Dendritic cell treated with granulocyte-macrophage colony-stimulating factor and Interleukin-4, amounts not matched to agents 40 ng/mL and 50 ng/mL, for 4 days (primary cell): ENCODE measurements around the gene PRSS8.
"Not testable (repeated sequence)": the region's sequence is repeated elsewhere in the genome, so short reads cannot be mapped to it uniquely, and the experiment has no call there.

ENCODE experiments used
- H3K27ac Mint-ChIP-seq: one replicate; pipeline ENCODE4 v1.8.0; 2022; ENCODE audit warnings: mild to moderate bottlenecking, mixed read lengths
- H3K27me3 Mint-ChIP-seq: one replicate; pipeline ENCODE4 v1.8.0; 2022; ENCODE audit warnings: mild to moderate bottlenecking, mixed read lengths
- H3K36me3 Mint-ChIP-seq: one replicate; pipeline ENCODE4 v1.8.0; 2022; ENCODE audit warnings: low read depth, mixed read lengths
- H3K4me1 Mint-ChIP-seq: one replicate; pipeline ENCODE4 v1.8.0; 2022; ENCODE audit warnings: low read depth, mixed read lengths
- H3K4me3 Mint-ChIP-seq: one replicate; pipeline ENCODE4 v1.8.0; 2022; ENCODE audit warnings: mild to moderate bottlenecking, moderate library complexity, mixed read lengths
- H3K9me3 Mint-ChIP-seq: one replicate; pipeline ENCODE4 v1.8.0; 2022; ENCODE audit warnings: mixed read lengths
- intact Hi-C: fragments of 100-400 bp; cut with micrococcal nuclease; formaldehyde crosslinking; loops from one replicate; pipeline ENCODE4 v1.15.0; 2022

PRSS8 gene

DNA sequence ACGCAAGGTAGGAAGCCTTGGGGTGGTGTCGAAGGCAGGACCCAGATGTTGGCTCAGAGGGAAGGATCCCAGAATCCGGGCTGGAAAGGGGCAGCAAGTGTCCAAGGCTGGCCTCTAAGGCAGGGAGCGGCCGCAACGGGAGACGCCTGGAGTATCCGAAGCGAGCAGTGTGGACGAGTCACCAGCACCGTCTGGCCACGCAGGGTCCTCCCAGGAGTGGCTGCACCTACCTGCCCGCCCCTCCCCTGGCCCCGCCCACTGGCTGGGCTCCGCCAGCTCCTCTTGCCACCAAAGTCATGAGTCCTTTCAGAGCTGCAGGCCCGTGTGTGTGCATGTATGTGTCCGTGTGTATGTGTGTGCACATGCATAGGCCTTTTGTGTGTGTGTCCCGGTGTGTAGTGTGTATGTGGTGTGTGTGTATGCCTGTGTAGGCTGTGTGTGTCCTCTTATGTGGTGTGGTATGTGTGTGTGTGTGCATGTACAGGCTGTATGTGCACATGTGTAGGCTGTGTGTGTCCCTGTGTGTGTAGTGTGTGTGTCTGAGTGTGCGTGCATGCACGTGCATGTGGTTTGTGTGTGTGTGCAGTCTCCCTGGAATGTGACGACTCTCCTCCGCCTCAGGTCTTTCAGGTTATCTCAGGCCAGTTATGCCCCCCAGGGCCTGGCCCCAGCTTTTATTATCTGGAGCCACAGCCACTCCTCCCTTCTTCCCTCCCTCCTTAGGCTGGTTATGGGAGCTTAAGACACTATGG lies at the start of gene PRSS8:
Gene PRSS8 (minus strand): TSS at position 193 of the 752 bp plus-strand sequence. CDS start 229 bp downstream, outside the sequence.
- Mint-ChIP-seq H3K4me1 (peaks cover 80% of the 10 kb centered on the region), H3K4me3 (no peak within 1 kb of the TSS), H3K9me3 (no peaks in the 10 kb centered on the region), H3K27ac (peak within 1 kb of the TSS; percentile 81), H3K36me3 (peaks cover 41% of the 10 kb centered on the region), H3K27me3 (no peaks in the 10 kb centered on the region)
- intact Hi-C loops, result no loop called here

DNA sequence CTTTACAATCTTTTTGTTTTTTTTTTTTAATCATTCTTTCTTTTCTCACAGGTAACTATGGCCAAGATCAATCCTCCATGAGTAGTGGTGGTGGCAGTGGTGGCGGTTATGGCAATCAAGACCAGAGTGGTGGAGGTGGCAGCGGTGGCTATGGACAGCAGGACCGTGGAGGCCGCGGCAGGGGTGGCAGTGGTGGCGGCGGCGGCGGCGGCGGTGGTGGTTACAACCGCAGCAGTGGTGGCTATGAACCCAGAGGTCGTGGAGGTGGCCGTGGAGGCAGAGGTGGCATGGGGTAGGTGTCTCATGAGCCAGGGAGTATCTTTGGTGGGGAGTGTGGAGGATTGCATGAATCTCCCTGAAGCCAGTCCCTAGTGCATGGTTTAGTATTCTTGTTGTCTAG lies 49.4 kb upstream of the PRSS8 start:
- Mint-ChIP-seq H3K4me3 (peak overlapping the region; percentile 46), H3K27ac (peak overlapping the region; percentile 100), H3K4me1 (peaks cover 83% of the 10 kb centered on the region), H3K27me3 (no peaks in the 10 kb centered on the region), H3K36me3 (peaks cover 100% of the 10 kb centered on the region), H3K9me3 (no peaks in the 10 kb centered on the region)
- intact Hi-C loops, result loop anchor here (10.0 kb wide), 1 partner anchor 170 kb away; the partner anchor contains the start of gene ITGAX

DNA sequence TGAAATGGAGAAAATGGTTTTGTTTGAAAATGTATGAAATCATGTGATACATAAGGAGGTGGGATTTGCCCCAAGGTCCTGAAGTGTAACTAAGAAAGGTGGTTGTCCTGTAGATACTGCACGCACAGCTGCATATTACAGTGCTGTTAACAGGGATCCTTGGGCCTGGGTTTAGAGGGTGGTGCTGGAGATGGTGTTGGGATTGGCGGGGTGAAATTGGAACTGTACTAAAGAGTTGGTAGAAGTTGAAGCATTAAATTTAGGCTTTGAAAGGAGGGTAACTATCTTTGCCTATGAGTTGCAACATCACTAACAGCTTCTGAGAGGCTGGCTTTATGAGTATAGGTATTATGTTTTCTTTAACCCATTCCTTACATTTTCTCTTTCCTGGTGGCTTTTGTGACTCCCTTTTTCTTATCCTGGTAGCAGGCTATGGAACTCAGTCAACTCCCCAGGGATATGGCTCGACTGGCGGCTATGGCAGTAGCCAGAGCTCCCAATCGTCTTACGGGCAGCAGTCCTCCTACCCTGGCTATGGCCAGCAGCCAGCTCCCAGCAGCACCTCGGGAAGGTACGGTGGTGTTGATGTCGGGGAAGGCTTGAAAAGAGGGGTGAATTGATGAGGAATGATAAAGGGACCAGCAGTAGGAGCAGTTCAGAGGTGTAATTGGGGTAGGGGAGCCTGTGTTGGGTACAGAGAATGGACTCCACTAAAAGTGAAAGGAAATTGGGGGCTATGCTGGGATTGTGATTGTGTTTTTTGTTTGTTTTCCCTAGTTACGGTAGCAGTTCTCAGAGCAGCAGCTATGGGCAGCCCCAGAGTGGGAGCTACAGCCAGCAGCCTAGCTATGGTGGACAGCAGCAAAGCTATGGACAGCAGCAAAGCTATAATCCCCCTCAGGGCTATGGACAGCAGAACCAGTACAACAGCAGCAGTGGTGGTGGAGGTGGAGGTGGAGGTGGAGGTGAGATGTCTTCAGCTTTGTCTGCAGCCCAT lies 48.2 kb upstream of the PRSS8 start:
- Mint-ChIP-seq H3K4me1 (peaks cover 80% of the 10 kb centered on the region), H3K36me3 (peaks cover 97% of the 10 kb centered on the region), H3K27ac (peak overlapping the region; percentile 100), H3K27me3 (no peaks in the 10 kb centered on the region), H3K9me3 (no peaks in the 10 kb centered on the region), H3K4me3 (peak overlapping the region; percentile 28)
- intact Hi-C loops, result loop anchor here (10.0 kb wide), 1 partner anchor 171 kb away; the partner anchor contains the start of gene ITGAX

DNA sequence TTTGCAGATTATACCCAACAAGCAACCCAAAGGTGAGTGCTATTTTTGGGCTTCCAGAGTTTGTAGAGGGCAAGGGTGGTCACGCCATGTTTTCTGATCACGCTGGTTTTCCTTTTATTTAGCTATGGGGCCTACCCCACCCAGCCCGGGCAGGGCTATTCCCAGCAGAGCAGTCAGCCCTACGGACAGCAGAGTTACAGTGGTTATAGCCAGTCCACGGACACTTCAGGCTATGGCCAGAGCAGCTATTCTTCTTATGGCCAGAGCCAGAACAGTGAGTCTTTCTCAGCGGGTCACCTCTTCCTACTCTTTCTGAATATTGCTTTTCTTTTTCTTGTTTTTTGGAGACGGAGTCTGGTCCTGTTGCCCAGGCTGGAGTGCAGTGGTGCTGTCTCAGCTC lies 46.9 kb upstream of the PRSS8 start:
- peaks cover 77% of the 10 kb centered on the region for H3K4me1 Mint-ChIP-seq
- H3K27me3 Mint-ChIP-seq, result peaks cover 2% of the 10 kb centered on the region
- H3K4me3 Mint-ChIP-seq, result peak overlapping the region; percentile 98
- intact Hi-C loops, result loop anchor here (10.0 kb wide), 1 partner anchor 172 kb away; the partner anchor contains the start of gene ITGAX
- peak overlapping the region; percentile 100 for H3K27ac Mint-ChIP-seq
- peaks cover 83% of the 10 kb centered on the region for H3K36me3 Mint-ChIP-seq
- H3K9me3 Mint-ChIP-seq, result no peaks in the 10 kb centered on the region

DNA sequence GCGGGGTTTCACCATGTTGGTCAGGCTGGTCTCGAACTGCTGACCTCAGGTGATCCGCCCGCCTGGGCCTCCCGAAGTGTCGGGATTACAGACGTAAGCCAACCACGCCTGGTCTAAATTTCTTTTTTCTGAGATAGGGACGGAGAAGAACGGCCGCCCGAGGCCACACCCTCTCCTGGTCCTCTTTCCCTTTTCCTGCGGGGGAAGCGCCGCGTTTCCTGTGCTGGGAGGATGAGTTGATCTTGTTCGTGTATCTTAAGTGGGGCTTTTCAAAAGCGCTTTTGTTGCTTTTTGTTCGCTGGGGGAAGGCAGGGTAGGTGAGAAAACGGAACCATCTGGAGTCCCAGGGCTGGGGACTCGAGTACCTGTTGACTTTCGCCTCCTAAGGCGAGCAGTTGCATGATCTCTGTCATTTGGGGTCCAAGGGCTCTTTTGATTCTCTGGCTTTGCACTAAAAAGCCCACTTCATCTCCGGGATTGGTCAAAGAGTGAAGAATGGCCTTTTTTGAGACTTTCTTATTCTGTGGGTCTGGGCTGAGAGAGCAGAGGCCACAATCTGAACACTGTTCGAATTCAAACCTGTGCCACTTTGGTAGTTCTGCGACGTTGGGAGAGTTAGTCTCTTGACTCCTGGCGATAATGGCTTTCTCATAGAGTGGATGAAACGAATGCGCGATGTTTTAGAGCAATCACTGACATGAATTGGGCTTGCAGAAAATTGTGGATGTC lies 45.7 kb upstream of the PRSS8 start:
- Mint-ChIP-seq H3K27ac (peak overlapping the region; percentile 100), H3K36me3 (peaks cover 72% of the 10 kb centered on the region), H3K4me1 (peaks cover 73% of the 10 kb centered on the region), H3K9me3 (no peaks in the 10 kb centered on the region), H3K27me3 (peaks cover 8% of the 10 kb centered on the region), H3K4me3 (peak overlapping the region; percentile 98)
- intact Hi-C loops, result loop anchor here (10.0 kb wide), 1 partner anchor 174 kb away; the partner anchor contains the start of gene ITGAX

DNA sequence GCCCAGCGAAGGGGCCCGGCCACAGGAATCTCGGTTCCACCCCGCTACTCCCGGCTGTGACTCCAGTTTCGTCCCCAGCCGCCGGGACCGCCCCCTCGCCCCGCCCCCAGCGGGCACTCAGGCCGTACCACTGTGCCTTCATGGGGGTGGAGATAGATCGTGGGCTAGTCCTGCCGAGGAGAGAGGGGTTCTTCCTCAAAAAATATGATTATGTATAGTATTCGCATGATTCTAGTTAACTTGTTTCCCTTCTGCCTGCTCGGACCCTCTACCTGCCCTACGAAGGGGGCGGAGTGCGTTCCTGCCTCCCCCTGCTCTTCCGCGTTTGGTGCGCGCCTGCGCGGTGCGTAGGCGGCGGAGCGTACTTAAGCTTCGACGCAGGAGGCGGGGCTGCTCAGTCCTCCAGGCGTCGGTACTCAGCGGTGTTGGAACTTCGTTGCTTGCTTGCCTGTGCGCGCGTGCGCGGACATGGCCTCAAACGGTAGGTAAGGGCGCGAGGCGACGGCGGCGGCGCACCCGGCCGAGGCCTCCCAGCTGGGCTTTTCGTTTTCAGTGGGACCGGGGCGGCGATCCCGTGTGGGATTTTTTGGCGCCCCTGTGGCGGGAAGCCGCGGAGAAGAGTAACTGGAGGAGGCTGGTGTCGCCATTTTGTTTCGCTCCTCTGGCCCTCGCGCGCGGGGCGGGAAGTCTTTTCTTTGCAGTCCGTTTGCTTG lies 44.4 kb upstream of the PRSS8 start, which contains the start of gene FUS:
Gene FUS (plus strand): TSS at position 393 of the 713 bp plus-strand sequence. CDS start 76 bp downstream, at position 469.
- H3K27me3 Mint-ChIP-seq, result peaks cover 8% of the 10 kb centered on the region
- peak within 1 kb of the TSS; percentile 98 for H3K4me3 Mint-ChIP-seq
- peaks cover 58% of the 10 kb centered on the region for H3K36me3 Mint-ChIP-seq
- intact Hi-C loops, result loop anchor here (10.0 kb wide), 1 partner anchor 175 kb away; the partner anchor contains the start of gene ITGAX
- H3K9me3 Mint-ChIP-seq, result no peaks in the 10 kb centered on the region
- H3K27ac Mint-ChIP-seq, result peak within 1 kb of the TSS; percentile 100
- H3K4me1 Mint-ChIP-seq, result peaks cover 60% of the 10 kb centered on the region

DNA sequence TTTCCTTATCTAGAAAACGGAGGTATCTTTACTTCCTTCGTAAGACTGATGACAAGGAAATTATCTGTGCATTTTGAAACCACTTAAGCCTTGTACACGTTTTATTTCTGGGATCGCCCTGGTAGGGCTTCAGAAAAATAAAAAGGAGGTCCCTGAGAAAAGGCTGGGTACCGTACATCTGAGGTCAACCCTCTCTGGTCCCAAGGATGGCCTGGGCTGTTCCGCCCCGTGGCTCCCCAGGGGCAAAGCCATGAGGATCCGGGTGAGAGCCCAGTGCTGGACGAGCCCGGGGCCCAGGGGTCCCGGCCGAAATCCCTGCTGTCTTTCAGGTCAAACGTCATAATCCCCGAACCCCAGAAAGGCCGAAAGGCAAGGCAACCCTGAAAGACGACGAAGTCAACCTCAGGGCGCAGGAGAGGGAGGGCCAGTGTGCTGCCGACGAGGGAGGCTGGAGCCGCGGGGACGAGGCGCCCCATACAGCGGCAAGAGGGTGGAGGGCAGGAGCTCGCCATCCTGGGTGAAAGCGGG lies 43.8 kb upstream of the PRSS8 start:
- Mint-ChIP-seq H3K9me3 (no peaks in the 10 kb centered on the region), H3K4me3 (peak overlapping the region; percentile 98), H3K27ac (peak overlapping the region; percentile 100), H3K4me1 (peaks cover 54% of the 10 kb centered on the region), H3K36me3 (peaks cover 52% of the 10 kb centered on the region), H3K27me3 (peaks cover 8% of the 10 kb centered on the region)
- intact Hi-C loops, result no loop called here

DNA sequence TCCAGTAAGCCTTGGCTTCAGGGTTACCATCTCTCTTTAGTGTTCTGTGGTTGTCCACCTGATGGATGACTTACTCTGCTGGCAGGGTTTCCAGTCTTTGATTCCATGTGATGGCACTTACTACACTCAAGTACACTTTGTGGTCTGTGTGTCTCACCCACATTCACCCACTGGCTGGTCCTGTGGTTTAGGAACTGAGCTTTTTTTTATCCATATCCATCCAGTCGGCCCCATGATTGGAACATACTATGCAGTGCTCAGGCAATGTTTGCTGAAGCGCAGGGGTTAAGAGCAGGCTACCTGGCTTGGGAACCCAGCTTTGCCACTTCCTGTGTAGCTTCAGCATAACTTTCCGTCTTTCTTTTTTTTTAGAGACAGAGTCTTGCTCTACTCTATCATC lies 41.6 kb upstream of the PRSS8 start:
- H3K4me3 Mint-ChIP-seq, result no peak overlapping the region
- H3K27ac Mint-ChIP-seq, result peak overlapping the region; percentile 68
- peaks cover 8% of the 10 kb centered on the region for H3K27me3 Mint-ChIP-seq
- H3K9me3 Mint-ChIP-seq, result no peaks in the 10 kb centered on the region
- peaks cover 38% of the 10 kb centered on the region for H3K4me1 Mint-ChIP-seq
- H3K36me3 Mint-ChIP-seq, result peaks cover 31% of the 10 kb centered on the region
- intact Hi-C loops, result no loop called here

DNA sequence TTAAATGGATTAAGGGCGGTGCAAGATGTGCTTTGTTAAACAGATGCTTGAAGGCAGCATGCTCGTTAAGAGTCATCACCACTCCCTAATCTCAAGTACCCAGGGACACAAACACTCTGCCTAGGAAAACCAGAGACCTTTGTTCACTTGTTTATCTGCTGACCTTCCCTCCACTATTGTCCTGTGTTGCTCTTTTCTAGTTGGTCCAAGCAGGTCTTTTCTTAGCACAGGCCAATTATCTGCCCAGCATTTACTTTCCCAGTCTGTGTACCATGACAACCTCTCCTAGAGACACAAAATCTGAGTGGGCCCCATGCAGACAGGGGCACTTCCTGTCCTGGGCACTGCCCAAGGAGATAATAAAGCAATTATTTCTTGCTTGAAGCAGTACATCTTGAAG lies 34.5 kb upstream of the PRSS8 start:
- H3K27ac Mint-ChIP-seq, H3K36me3 Mint-ChIP-seq, H3K4me1 Mint-ChIP-seq, H3K27me3 Mint-ChIP-seq, intact Hi-C loops, H3K4me3 Mint-ChIP-seq, H3K9me3 Mint-ChIP-seq: not testable (repeated sequence)

DNA sequence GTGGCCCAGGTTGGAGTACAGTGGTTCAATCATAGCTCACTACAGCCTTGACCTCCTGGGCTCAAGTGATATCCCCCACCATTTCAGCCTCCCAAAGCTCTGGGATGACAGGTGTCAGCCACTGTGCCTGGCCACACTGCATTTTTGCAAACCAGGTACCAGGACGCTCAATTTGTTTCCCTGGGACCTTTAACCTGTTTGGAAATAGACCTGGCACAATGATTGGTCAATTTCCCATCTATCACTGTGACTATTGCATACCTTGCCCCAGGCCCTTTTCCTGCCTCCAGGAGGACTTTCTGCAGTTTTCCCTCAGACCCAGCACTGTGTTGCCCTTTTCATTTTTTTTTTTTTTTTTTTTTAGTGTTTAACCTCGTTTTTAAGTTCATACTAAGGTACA lies 33.3 kb upstream of the PRSS8 start:
- peaks cover 10% of the 10 kb centered on the region for H3K4me1 Mint-ChIP-seq
- no peaks in the 10 kb centered on the region for H3K36me3 Mint-ChIP-seq
- intact Hi-C loops, result no loop called here
- H3K27ac Mint-ChIP-seq, result peak overlapping the region; percentile 25
- H3K27me3 Mint-ChIP-seq, result no peaks in the 10 kb centered on the region
- no peak overlapping the region for H3K4me3 Mint-ChIP-seq
- no peaks in the 10 kb centered on the region for H3K9me3 Mint-ChIP-seq

DNA sequence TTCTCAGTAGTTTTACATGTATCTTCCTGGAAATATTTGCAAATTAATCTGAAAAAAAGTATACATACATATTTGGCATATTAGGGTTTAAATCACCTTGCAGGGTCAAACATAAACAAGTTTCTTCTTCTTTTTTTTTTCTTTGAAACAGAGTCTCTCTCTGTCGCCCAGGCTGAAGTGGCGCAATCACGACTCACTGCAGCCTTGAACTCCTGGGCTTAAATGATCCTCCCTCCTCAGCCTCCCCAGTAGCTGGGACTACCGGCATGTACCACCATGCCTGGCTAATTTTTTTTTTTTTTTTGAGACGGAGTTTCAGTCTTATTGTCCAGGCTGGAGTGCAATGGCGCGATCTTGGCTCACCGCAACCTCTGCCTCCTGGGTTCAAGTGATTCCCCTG lies 31.8 kb upstream of the PRSS8 start:
- Mint-ChIP-seq H3K4me1 (peaks cover 4% of the 10 kb centered on the region), H3K9me3 (no peaks in the 10 kb centered on the region), H3K27me3 (no peaks in the 10 kb centered on the region), H3K4me3 (no peak overlapping the region), H3K36me3 (no peaks in the 10 kb centered on the region), H3K27ac (no peak overlapping the region)
- intact Hi-C loops, result no loop called here

DNA sequence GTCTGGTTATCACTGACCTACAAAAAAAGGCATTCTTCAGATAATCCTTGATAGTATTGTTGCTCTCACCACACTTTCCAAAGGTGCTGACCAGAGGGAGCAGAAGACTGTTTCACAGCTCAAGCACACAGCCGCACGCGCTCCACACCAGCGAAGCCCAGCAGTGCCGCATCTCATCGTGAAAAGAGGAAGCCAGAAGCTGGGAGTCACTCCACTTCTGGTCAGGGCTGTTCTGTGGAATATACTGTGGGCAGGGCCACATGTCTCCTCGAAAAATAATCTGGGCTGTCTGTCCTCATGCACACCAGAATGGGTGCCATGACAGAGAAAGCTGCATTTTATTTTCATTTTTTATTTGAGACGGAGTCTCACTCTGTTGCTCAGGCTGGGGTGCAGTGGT lies 21.6 kb upstream of the PRSS8 start:
- peak overlapping the region; percentile 88 for H3K27ac Mint-ChIP-seq
- peak overlapping the region; percentile 6 for H3K4me3 Mint-ChIP-seq
- no peaks in the 10 kb centered on the region for H3K9me3 Mint-ChIP-seq
- peaks cover 4% of the 10 kb centered on the region for H3K27me3 Mint-ChIP-seq
- H3K36me3 Mint-ChIP-seq, result no peaks in the 10 kb centered on the region
- intact Hi-C loops, result no loop called here
- H3K4me1 Mint-ChIP-seq, result peaks cover 19% of the 10 kb centered on the region
